ENCODE results near the gene XRCC3. TPM values are rescaled to one million over a fixed set of nuclear protein-coding genes. Genes with fewer than 3 reads are reported as not detected.
"Not testable (repeated sequence)": the region's sequence is repeated elsewhere in the genome, so short reads cannot be mapped to it uniquely, and the experiment has no call there.

Gene XRCC3
- total RNA-seq, 4 donors from 2014 or later, result 0.59 to 14.4 (median 5.2) TPM

GRCh38 chr14:103693515-103693914, 21.7 kb downstream of the XRCC3 start:
- peak in 1 of 2 donors; percentile 11 for DNase-seq

GRCh38 chr14:103692871-103693270, 22.4 kb downstream of the XRCC3 start:
- DNase-seq, result peak in 1 of 2 donors; percentile 10
- Histone ChIP-seq H3K27ac (no peak overlapping the region), H3K4me1 (peaks cover 10 to 13% of the 10 kb centered on the region in 2 donors), H3K4me3 (no peak overlapping the region), H3K27me3 (no peaks in the 10 kb centered on the region), H3K9me3 (no peaks in the 10 kb centered on the region), H3K36me3 (no peaks in the 10 kb centered on the region)
- intact Hi-C loops (cut with DNase I; ENCODE audit: low total_unique reads), result no loop called here
- TF ChIP-seq POLR2A (IDR thresholded peaks at IDR 0.05) (no peak), CTCF (IDR thresholded peaks at IDR 0.05) (no peak)

More at GRCh38 chr14:103693515-103693914, 21.7 kb downstream of the XRCC3 start:
- H3K27ac ChIP-seq, result no peak overlapping the region
- H3K9me3 ChIP-seq, result no peaks in the 10 kb centered on the region
- peaks cover 11 to 14% of the 10 kb centered on the region in 2 donors for H3K4me1 ChIP-seq
- TF ChIP-seq POLR2A (IDR thresholded peaks at IDR 0.05), result no peak
- TF ChIP-seq CTCF (IDR thresholded peaks at IDR 0.05), result no peak
- no peak overlapping the region for H3K4me3 ChIP-seq
- intact Hi-C loops (cut with DNase I; ENCODE audit: low total_unique reads), result no loop called here
- no peaks in the 10 kb centered on the region for H3K27me3 ChIP-seq
- H3K36me3 ChIP-seq, result no peaks in the 10 kb centered on the region

- no peak overlapping the region for H3K4me3 ChIP-seq
- no peaks in the 10 kb centered on the region for H3K9me3 ChIP-seq
- H3K36me3 ChIP-seq, result no peaks in the 10 kb centered on the region
- TF ChIP-seq CTCF (IDR thresholded peaks at IDR 0.05), result no peak
- no peak for TF ChIP-seq POLR2A (IDR thresholded peaks at IDR 0.05)
- no peaks in the 10 kb centered on the region for H3K27me3 ChIP-seq
- intact Hi-C loops (cut with DNase I; ENCODE audit: low total_unique reads), result no loop called here
- H3K4me1 ChIP-seq, result peaks cover 3 to 6% of the 10 kb centered on the region in 2 donors
- DNase-seq, result no peak
- no peak overlapping the region for H3K27ac ChIP-seq
Observed at GRCh38 chr14:103692159-103692558, 23.1 kb downstream of the XRCC3 start.

GRCh38 chr14:103691655-103692054, 23.6 kb downstream of the XRCC3 start:
- H3K36me3 ChIP-seq; intact Hi-C loops (cut with DNase I; ENCODE audit: low total_unique reads); H3K4me3 ChIP-seq; DNase-seq; H3K9me3 ChIP-seq; H3K27me3 ChIP-seq; H3K4me1 ChIP-seq; H3K27ac ChIP-seq: not testable (repeated sequence)

- Histone ChIP-seq H3K4me3 (no peak overlapping the region), H3K27ac (no peak overlapping the region), H3K4me1 (no peaks in the 10 kb centered on the region), H3K36me3 (no peaks in the 10 kb centered on the region), H3K27me3 (no peaks in the 10 kb centered on the region), H3K9me3 (no peaks in the 10 kb centered on the region)
- intact Hi-C loops (cut with DNase I; ENCODE audit: low total_unique reads), result no loop called here
- DNase-seq, result no peak
- TF ChIP-seq CTCF (IDR thresholded peaks at IDR 0.05), result no peak
- no peak for TF ChIP-seq POLR2A (IDR thresholded peaks at IDR 0.05)
Observed at GRCh38 chr14:103690332-103690731, 24.9 kb downstream of the XRCC3 start.
